GM12864 (cell line): ENCODE measurements around the gene C1QTNF1.

ENCODE experiments used
- DNase-seq: peaks from one replicate; pipeline ENCODE4 v3.0.0-alpha.2; 2011; ENCODE audit warnings: low read depth
- H3K4me3 ChIP-seq: 2 replicates; pipeline ENCODE4 v1.5.1; 2011; ENCODE audit warnings: mild to moderate bottlenecking, low read depth, low read length, control low read depth
- CTCF ChIP-seq: IDR thresholded peaks from 2 replicates; pipeline ENCODE4 v1.5.1; 2011; ENCODE audit warnings: low read depth, mild to moderate bottlenecking, moderate library complexity, low read length, control low read depth, inconsistent platforms; ENCODE audit errors: missing control alignments

C1QTNF1 gene

GRCh38 chr17:79080761-79081290, 56.9 kb downstream of the C1QTNF1 start:
- H3K4me3 ChIP-seq: no peak overlapping the region
- no peak for TF ChIP-seq CTCF
- no peak for DNase-seq

DNA sequence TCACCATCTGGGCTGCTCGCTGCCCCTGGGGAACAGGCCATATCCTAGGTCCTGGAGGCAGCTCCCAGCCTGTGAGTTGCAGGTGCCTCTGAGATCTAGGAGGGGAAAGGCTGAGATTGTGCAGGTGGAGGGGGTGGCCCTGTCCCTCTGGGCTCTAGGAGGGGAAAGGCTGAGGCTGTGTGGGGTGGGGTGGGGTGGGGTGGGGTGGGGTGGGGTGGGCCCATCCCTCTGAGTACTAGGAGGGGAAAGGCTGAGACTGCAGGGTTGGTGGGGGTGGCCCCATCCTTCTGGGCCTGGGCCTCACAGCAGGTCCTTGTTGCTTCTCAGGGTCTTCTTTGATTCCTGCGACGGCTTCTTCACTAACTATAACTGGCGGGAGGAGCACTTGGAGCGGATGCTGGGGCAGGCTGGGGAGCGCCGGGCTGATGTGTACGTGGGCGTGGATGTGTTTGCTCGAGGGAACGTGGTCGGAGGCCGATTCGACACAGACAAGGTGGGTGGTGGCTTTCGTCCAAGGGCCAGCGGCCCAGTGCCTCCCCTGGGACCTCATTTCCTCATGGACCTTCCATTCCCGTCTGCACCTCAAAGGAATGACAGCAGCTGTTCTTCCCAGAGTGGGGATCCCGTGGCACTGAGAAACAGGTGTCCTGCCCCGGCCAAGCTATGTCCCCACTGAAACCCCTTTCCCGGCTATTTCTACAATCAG, 57.8 kb downstream of the C1QTNF1 start:
- H3K4me3 ChIP-seq: no peak overlapping the region
- DNase-seq: no peak
- TF ChIP-seq CTCF: no peak

DNA sequence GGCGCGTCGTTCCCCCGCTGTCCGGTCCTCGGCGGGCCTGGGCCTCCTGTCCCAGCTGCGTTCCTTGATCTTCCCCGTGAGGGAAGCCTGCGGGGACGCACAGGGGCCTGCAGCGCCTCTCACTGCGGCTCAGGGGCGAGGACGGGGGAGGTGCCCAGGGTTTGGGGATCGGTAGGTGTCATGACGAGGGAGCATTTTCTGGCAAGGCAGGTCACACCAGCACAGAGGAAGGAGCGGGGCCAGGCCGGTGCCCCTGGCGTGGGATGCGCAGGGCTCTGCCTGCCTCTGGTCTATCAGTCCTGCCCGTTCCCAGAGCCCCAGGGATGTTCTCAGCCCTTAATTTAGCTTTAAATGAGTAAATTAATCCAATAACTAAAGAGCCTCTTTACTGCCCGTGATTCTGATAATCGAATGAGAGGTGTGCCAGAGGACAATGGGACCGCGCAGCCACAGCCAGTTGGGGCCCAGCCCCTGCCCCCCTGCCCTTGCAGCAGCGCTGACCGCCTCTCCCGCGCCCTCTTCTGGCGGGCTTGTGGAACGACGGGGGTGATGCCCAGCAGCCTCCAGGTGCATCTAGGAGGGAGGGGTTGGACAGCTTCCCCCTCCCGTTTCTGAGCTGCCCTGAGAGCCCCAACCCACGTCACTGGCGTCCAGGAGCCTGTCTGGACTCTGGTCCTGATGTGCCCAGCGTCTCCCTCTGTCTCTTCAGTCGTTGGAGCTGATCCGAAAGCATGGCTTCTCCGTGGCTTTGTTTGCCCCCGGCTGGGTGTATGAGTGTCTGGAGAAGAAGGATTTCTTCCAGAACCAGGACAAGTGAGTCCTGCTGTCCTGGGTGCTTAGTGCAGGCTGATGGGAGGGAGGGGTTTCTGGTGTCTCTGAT, 58.6 kb downstream of the C1QTNF1 start:
- DNase-seq: no peak
- H3K4me3 ChIP-seq: no peak overlapping the region
- peak; percentile 82 for TF ChIP-seq CTCF

- TF ChIP-seq CTCF: no peak
- no peak overlapping the region for H3K4me3 ChIP-seq
- no peak for DNase-seq
Measured at GRCh38 chr17:79083191-79083971, 59.4 kb downstream of the C1QTNF1 start.

DNA sequence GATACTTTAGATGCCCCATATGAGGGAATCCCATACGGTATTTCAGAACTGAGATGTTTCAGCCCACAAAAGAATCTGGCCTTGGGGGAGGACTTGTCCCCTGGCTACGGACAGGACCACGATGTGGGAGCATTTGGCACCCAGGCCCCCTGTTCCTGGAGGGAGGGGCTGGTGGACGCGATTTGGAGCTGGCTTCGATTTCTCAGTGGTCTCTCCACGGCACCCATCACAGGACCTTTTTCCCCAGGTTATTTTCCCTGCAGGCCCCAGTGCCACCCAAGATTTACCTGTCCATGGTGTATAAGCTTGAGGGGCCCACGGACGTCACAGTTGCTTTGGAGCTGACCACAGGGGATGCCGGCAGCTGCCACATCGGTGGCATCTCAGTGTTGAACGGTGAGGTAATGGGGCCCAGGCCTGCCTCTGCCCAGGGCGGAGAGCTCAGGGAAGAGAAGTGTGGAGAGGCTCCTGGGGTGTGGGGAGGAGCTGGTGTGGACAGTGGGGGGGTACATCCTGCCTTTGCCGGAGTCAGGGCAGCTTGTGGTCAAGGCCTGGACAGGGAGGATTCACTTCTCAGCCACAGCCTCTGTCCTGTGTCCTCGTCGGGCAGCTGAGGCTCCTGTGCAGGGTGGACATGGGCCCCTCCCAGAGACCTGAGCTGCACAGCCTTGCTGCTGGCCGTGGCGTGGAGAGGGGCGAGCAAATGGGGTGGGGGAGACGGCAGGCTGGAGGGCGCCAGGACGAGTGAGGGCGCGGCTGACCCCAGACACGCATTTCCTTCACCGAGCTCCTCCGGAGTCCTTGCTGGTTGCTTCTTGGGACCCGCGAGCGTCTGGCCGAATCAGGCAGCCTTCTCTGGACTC, 60.6 kb downstream of the C1QTNF1 start:
- DNase-seq: no peak
- no peak for TF ChIP-seq CTCF
- no peak overlapping the region for H3K4me3 ChIP-seq
